AG08396 (cell line): ENCODE measurements around the gene TJP3.
A peak's percentile ranks its signal among the peaks of the same experiment; 100 is the strongest.
"Not testable (repeated sequence)": the region's sequence is repeated elsewhere in the genome, so short reads cannot be mapped to it uniquely, and the experiment has no call there.

Experiments used
- DNase-seq: peaks from one replicate; pipeline ENCODE4 v3.0.0; 2012; ENCODE audit warnings: low spot score, mixed read lengths

TJP3 gene, protein sequence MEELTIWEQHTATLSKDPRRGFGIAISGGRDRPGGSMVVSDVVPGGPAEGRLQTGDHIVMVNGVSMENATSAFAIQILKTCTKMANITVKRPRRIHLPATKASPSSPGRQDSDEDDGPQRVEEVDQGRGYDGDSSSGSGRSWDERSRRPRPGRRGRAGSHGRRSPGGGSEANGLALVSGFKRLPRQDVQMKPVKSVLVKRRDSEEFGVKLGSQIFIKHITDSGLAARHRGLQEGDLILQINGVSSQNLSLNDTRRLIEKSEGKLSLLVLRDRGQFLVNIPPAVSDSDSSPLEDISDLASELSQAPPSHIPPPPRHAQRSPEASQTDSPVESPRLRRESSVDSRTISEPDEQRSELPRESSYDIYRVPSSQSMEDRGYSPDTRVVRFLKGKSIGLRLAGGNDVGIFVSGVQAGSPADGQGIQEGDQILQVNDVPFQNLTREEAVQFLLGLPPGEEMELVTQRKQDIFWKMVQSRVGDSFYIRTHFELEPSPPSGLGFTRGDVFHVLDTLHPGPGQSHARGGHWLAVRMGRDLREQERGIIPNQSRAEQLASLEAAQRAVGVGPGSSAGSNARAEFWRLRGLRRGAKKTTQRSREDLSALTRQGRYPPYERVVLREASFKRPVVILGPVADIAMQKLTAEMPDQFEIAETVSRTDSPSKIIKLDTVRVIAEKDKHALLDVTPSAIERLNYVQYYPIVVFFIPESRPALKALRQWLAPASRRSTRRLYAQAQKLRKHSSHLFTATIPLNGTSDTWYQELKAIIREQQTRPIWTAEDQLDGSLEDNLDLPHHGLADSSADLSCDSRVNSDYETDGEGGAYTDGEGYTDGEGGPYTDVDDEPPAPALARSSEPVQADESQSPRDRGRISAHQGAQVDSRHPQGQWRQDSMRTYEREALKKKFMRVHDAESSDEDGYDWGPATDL

DNA sequence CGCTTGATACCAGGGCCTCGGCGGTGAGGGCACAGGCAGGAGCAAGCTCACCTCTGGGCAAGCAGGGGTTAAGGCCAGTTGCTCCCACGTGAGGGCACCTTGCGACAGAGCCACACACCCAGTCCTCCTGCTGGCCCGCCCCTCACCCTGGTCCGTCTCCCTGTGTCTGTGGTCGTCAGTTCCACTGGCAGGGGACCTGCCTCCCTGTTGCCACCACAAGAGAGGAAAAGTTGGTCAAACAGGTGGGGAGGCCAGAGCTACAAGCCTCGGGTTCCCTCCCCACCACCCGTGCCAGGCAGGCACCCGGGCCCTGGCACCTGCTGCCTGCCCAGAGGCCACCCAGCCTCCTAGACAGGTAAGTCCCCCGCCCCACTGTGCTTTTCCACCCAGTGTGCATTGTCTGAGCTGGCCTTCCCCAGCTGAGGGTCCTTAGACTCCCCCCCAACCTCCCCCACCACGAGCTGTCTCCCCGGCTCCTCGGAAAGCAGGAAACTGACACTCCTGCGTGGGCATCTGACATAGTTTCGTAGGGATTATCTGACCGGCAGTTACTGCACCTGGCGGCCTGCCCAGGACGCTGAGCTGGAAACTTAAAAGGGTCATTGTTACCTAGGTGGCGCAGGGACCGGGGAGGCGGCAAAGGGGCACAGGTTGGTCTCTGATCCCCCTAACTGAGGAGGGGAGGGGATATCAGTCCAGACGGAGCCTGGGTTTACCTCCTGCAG is at the start of gene TJP3:
Gene TJP3 (plus strand): TSS at position 178 of the 725 bp plus-strand sequence. CDS start 20,049 bp downstream, outside the sequence.
- no peak for DNase-seq

DNA sequence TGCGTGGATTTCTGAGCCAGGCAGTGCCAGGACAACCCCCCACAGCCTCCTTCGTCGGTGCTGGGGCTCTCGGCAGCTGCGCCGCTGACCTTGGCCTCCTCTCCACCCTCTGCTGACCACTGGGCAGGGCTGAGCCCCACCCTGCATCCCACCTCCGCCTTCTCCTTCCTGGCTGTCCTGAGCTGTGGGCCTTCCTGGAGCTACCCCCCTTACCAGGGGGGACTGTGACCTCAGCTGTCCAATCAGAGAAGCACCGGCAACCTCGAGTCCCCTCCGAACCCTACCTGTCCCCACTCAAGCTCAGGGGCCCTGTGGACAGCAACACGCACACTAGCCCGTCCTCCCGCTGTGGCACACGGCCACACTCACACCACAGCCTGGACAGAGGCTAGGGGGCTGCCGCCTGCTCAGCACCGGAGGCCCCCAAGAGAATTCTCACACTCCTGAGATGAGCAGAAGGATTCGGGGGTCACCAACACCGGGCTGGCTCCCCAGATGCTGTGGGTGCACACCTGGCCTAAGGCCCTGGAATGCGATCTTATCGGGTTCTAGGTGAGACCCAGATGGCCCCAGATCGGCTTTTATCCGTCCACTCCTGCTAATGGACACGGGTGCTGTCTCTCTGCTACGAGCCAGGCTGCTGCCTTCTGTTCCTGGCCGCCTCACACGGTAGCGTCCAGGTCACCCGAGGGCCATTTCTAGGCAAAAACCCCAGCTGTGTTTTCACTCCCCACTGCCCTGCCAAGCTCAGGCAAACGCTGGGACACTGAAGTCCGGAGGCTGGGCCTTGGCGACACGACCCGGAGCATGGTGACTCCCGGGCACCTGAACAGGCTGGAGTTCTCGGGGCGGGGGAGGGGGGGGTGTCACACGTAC is 49.1 kb upstream of the TJP3 start:
- DNase-seq, result no peak

DNA sequence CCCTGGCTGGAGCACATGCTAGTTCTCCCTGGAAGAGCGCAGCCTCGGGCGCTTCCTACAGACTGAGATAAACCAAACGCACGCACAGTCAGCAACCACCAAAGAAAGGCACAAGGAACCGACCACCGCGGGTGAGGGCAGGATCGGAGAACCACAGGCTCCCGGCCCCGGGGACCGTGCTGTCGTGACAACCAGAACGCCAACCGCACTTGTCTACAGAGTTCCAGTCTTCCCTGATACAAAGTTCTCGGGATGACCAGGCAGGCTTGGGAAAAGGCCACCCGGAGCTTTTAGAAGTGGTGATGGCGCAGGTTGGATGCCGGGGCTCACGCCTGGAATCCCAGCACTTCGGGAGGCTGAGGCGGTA is 48.5 kb upstream of the TJP3 start:
- DNase-seq, result no peak

DNA sequence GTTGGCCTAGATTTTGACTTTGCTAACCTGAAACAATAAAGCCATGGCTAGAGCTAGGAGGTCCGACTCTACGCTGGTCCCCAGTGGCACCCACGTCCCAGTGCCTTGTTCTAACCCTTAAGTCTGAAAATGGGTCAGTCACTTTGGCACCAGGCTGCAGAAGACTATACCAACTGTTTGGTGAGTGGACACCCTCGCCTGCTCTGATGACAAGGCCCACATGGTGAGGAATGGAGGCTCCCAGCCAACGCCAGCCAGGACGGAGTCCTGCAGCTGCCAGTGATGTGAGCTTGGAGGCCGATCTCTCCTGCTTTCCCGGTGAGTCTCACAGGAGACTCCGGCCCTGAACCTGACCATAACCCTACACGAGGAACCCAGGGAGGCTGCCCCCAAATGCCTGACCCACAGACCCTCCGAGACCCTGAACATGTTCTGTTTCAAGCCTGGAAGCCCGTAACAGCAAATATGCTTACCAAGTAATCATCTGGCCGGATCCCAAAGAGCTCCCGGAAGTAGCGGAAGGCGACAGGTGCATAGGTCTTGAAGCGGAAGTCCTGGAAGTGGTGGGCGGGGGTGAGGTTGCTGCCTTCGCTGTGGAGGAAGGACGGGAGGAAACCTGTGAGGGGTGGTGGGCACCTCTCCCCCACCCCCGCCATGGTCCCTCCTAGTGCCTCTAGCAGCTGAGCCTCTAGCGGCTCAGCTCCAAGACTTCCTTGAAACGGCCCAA is 47.5 kb upstream of the TJP3 start:
- DNase-seq, result no peak

DNA sequence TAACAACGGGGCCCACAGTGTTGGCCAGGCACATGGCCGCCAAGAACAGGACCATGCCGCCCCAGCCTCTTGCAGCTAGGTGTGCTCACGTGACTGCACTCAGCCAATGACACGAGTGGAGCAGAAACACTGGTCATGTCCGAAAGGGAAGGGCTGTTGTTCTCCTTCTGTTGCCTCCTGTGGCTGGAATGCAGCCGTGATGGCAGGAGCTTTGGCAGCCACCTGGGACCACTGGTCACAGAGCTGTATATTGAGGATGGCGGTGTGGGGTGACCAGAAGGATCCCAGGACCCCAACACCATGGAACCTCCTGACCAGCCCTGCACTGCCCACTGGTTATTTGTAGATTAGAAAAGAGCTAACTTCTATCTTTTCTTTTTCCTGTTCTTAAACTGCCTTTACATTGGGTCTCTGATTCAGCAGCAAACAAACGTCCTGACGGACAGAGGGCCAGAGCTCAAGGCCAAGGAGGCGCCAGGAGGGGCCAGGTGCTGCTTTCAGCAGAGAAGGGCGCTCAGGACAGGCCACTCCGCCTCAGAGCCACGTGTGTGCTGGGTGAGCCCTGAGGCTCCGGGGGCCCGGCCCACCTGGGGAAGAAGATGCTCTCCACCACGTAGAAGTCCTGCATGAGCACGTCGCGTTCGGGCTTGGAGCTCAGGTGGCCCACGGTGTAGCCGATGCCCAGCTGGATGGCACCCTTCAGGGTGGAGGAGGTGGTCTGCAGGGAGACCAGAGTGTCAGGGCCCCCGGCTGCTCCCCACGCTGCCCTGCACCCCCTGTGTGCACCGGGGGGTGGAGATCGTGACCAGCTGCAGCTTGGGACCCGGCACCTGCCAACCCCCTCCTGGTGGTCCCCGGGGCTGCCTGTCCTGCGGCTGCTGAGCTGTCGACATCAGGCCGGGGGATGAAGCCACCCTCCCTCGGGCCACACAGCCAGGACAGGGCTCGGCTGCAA is 46.6 kb upstream of the TJP3 start:
- DNase-seq, result no peak

DNA sequence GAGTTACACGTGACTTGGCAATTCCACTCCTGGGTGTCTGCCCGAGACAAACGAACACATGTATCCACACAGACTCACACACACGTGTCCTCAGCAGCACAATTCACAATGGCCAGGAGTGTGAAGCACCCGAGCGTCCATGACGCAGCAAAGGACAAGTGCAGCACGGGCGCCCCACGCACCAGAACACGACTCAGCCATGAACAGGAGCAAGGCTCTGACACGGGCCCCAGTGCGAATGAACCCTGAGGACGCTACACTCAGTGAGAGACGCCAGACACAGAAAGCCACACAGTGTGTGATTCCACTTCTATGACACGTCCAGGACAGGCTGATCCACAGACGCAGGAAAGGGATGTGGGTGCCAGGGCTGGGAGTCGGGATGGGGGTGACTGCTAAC is 44.3 kb upstream of the TJP3 start:
- DNase-seq, result no peak

DNA sequence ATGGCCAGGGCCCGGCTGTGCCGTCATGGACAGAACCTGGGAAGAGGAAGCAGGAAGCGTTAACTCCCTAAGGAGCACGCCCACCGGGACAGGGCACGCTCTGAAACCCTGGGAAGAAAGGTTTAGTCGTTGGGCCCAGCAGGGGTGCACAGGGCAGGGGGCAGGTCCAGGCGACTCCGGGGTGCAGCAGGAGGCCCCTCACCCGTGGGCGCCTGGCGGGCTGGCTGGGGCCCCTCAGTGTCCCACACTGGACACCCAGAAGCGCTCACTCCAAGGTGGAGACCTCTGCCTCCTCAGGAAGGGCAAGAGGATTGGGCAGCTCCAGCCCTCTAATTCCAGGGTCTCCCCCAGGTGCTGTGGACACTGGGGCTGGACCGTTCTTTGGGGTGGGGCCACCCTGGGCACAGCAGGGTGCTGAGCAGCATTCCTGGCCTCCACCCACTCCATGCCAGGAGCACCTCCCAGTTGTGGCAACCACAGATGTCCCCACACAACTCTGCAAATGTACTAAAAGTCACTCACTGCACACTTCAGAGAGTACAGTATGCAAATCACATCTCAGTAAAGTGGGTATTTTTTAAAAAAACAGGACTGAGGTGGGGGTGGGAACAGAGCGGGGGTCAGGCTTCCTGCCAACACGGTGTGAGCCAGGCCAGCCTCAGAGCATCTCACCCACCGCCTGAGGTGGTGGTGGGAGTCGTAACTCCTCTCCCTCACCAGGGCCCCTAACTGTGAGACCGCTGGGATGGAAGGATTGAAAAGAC is 43.1 kb upstream of the TJP3 start:
- DNase-seq, result no peak

DNA sequence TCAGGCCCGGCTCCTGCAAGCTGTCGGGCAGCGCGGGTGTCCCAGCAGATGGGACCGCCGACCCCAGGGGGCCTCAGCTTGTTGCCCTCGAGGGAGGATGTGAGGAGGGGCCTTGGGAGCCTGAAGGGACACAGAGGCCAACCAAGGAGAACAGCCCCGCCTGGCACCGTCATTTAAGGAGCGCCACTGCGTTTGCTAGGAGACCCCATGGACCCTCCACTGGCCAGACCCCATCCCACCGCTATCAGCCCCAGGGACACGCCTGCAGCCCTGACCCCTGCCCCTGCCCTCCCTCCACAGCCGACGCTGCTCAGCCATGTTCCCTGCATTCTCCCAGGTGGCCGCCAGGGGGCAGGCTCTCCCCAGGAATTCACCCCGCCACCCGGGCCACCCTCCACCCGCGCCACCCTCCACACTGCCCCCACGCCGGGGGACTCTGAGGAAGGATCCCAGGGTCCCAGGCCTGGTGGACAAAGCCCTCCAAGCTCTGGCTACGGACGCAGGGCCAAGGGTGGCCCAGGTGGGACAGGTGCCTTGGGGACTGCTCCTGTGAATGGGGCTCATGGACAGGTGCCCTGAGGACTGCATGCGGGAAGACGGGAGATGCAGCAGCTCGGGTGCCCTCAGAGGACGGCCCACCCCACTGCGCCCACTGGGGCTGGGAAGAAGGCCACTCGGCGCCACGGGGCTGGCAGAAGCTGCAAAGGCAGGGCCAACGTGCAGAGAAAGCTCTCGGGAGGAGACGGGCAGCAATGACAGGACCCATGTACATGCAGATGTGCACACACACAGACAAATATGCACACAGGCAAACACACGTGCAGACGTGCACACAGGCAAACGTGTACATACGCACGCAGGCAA is 42.3 kb upstream of the TJP3 start:
- DNase-seq, result peak; percentile 88

DNA sequence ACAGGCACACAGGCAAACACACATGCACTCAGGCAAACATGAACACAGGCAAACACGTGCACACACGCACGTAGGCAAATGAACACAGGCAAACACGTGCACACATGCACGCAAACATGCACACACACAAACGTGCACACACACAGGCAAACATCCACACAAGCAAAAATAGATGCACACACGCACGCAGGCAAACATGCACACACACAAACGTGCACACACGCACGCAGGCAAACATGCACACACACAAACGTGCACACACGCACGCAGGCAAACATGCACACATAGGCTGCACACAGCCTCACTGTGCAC is 41.7 kb upstream of the TJP3 start:
- DNase-seq, result not testable (repeated sequence)

DNA sequence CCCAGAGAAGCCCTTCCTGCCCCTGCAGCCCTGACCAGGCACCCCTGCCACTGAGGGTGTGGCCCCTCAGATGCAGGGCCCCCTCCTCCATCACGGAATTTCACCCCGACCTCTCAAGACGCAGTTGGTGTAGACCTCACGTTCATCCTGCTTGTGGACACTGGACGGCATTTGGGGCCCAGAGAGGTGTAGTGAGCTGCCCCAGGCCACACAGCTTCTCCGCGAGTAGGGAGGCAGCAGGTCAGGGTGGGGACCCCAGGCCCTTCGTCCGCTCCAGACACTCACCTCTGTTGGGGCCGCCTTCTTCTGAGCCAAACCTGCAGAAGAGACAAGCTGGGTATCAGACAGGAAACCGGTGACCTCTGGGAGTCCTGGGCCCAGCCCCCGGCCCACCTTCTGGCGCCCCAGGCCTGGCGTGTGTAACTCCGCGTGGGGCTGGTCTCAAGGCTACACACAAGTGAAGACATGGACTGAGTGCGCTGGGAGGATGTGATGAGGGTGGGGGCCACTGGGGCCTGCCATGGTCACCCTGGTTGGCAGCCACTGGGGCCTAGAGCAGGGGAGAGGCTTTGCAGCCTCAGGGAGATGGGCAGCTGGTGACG is 41.0 kb upstream of the TJP3 start:
- no peak for DNase-seq

DNA sequence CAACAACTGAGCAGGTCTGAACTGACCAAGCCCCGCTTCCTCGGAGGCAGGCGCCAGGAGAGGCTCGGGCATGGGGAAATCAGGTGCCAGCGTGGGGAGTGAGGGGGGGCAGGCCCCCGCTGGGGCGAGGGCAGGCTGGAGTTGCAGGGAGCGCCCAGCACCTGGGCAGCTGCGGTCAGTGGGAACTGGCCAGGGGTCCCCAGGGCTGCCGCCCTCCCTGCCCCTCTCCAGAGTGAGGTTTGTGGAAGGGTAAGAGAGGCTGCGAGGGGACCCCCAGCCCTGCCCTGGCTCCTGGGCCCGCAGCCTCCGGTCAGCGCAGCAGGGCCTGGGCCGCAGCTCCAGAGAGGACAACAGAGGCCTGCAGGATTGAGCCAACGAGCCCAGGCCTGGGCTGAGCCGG is 40.4 kb upstream of the TJP3 start:
- DNase-seq, result no peak

DNA sequence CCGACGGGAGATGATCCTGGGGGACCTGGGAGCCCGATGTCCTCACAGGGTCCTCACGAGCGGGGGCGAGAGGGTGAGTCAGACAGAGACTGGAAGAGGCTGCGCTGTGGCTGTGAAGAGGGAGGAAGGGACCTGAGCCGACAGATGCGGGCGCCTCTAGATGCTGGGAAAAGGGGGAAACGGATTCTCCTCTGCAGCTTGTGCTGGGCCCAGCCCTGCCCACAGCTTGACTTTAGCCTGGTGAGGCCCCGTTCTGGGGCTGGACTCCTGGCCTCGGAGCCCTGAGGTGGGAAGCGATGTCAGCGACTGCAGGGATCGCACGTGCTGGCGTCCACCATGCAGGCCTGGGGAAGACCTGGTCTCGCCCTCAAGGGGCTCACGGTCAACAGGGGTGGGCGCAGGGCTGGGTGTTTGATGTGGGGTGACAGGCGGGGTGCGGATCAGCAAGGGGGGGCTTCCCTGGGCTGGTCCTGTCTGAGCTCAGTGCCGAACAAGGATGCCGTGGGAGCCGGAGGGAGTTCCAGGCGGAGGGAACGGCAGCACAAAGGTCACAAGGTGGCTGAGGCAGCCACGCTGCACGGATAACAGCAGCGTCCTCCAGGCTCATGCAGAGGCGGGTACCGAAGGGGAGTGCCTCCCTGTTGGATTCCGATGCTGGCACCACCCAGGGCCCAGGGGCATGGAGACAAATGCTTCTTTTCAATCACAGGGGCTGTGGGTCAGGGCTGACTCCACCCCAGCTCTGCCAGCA is 39.7 kb upstream of the TJP3 start:
- no peak for DNase-seq

DNA sequence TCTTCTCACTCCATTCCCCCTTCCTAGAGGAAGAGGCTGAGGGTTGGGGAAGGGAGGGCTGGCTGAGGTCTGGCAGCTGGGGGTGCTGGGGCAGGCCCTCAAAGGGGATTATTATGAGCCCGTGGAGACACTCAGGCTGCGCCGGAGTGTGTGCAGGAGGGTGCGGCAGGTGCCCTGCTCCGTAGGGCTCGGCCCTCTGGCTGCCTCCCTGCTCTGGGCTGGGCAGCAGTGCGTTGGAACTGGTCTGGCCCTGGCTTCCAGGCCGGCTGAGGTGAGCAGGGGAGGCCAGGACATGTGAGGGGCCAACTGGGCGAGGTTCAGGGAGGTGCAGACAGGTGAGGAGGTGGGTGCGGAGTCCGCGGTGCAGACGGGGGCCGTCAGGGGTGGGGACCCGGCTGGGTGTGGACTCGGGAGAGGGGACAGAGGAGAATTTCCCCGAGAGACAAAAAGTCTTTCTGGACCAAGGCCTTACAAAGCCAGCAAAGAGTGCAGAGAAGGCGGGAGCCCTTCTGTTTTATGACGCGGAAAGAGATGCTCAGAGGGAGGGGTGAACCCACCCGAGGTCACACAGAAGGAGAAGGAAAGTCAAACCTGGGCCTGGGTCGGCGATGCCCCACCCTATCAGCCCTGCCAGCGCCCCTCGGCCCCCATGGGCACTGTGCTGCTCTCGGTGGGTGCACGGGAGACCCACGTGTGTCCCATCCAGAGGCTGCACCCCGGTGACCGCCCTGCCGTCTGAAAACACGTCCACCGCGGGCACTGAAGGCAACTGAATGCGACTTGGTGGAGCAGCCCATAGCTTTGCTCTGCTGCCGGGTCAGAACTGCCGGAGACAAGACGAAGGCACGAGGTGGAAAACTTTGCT is 38.9 kb upstream of the TJP3 start:
- DNase-seq, result no peak

DNA sequence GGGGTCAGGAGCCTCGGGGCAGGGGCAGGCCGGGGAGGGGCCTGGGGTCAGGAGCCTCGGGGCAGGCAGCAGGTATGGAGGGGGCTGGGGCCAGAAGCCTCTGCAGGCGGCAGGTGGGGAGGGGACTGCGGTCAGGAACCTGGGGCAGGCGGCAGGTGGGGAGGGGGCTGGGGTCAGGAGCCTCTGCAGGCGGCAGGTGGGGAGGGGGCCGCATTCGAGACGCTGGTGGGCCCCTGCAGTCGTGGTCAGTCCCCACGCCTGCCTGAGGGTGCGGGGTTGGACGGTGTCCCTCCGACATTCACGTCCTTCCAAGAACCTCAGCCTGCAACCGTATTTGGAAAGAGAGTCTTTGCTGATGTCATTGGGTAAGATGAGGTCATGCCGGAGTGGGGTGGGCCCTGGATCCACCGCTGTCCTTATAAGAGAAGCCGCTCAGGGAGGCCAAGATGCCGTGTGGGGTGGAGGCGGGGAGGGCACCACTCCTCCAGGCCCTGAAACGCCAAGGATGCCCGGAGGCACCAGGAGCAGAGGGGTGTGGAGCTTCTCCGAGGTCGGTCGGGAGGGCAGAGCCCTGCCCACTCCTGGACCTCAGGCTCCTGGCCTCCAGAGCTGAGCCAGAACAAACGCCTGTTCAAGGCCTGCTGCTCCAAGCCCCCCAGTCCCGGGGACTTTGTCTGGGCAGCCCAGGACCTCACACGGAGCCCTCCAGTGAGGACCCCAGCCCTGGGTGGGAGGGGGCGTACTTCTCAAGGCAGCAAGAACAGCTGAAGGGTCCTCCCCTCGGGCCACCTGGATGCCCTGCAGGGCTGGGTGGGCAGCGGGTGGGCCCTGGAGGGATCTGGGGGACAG is 38.0 kb upstream of the TJP3 start:
- DNase-seq, result peak; percentile 97
